Uterus (tissue), 4 donors: ENCODE results near the gene DDX59. TPM values are rescaled to one million over a fixed set of nuclear protein-coding genes. Genes with fewer than 3 reads are reported as not detected.

Experiments
- DNase-seq, 2 donors: peaks; one replicate each; pipeline ENCODE4 v3.0.0-alpha.2; 2019 to 2020
- H3K27ac ChIP-seq, 2 donors: fragments of 200-600 bp; sonication (generic); 1 replicate in 1 of 2; 2 replicates in 1 of 2; pipeline ENCODE4 v1.5.1; 2016 to 2018
- H3K27me3 ChIP-seq, 2 donors: fragments of 200-600 bp; sonication (generic); one replicate each; pipeline ENCODE4 v1.5.1; 2018 to 2019; ENCODE audit warnings: control low read depth in 1 of 2
- H3K36me3 ChIP-seq, 2 donors: fragments of 200-600 bp; sonication (generic); one replicate each; pipeline ENCODE4 v1.5.1; 2019; ENCODE audit warnings: control low read depth in 1 of 2
- H3K4me1 ChIP-seq, 2 donors: fragments of 200-600 bp; sonication (generic); one replicate each; pipeline ENCODE4 v1.5.1; 2018 to 2019; ENCODE audit warnings: control low read depth in 1 of 2
- H3K4me3 ChIP-seq, 2 donors: fragments of 200-600 bp; sonication (generic); 1 replicate in 1 of 2; 2 replicates in 1 of 2; pipeline ENCODE4 v1.5.1; 2018 to 2019; ENCODE audit warnings: mild to moderate bottlenecking in 1 of 2
- H3K9me3 ChIP-seq, 2 donors: fragments of 200-600 bp; sonication (generic); one replicate each; pipeline ENCODE4 v1.5.1; 2019; ENCODE audit warnings: control low read depth in 1 of 2
- CTCF ChIP-seq, 4 experiments: fragments of 200-600 bp in 2 of 4; fragments of 450-650 bp in 2 of 4; sonication (generic) in 2 of 4; IDR thresholded peaks; one replicate each; pipeline ENCODE4 v1.5.1; 2016 to 2019; ENCODE audit warnings: antibody characterized with exemption in 4 of 4, mild to moderate bottlenecking in 2 of 4, moderate library complexity in 1 of 4
- POLR2A ChIP-seq, 2 donors: fragments of 450-650 bp; IDR thresholded peaks; one replicate each; pipeline ENCODE4 v1.6.1; 2016; ENCODE audit warnings: antibody characterized with exemption in 2 of 2, mild to moderate bottlenecking in 1 of 2, moderate library complexity in 1 of 2
- intact Hi-C: fragments of 100-400 bp; cut with DNase I; formaldehyde crosslinking; loops from one replicate; pipeline ENCODE4 v1.15.1; 2023; ENCODE audit warnings: low total_unique reads
- total RNA-seq, 4 donors: library from RNA; depleted of rRNA in 3 of 4; stranded (reverse); fragments of >200 nt in 3 of 4; gene quantifications; one replicate each; pipeline versions ENCODE4 v1.1.0 to v1.2.4, GENCODE V29; 2014 to 2023
- donor health status: DM: yes; HTN: yes; CAD: no.

DDX59 gene
- total RNA-seq, 4 donors from 2014 or later: 8.2 to 30.5 (median 22.0) TPM

- no peaks in the 10 kb centered on the region for H3K36me3 ChIP-seq
- intact Hi-C loops: loop anchor here (10.0 kb wide), 1 partner anchor 175 kb away; no protein-coding TSS in a partner anchor
- H3K4me3 ChIP-seq: no peak overlapping the region
- no peaks in the 10 kb centered on the region for H3K9me3 ChIP-seq
- no peaks in the 10 kb centered on the region for H3K4me1 ChIP-seq
- H3K27ac ChIP-seq: no peak overlapping the region
- no peak for DNase-seq
- TF ChIP-seq POLR2A (IDR thresholded peaks at IDR 0.05) (no peak), CTCF (IDR thresholded peaks at IDR 0.05) (no peak)
- H3K27me3 ChIP-seq: no peaks in the 10 kb centered on the region
Observed at GRCh38 chr1:200629876-200630514, 39.7 kb downstream of the DDX59 start.

- Histone ChIP-seq H3K4me3 (no peak overlapping the region), H3K9me3 (no peaks in the 10 kb centered on the region), H3K4me1 (no peaks in the 10 kb centered on the region), H3K36me3 (no peaks in the 10 kb centered on the region), H3K27me3 (no peaks in the 10 kb centered on the region), H3K27ac (no peak overlapping the region)
- no peak for DNase-seq
- intact Hi-C loops: loop anchor here (10.0 kb wide), 1 partner anchor 176 kb away; no protein-coding TSS in a partner anchor
- TF ChIP-seq CTCF (IDR thresholded peaks at IDR 0.05) (no peak), POLR2A (IDR thresholded peaks at IDR 0.05) (no peak)
Observed at GRCh38 chr1:200628223-200628881, 41.4 kb downstream of the DDX59 start.

GRCh38 chr1:200627575-200628222 is 42.0 kb downstream of the DDX59 start:
- no peak overlapping the region for H3K27ac ChIP-seq
- H3K4me3 ChIP-seq: no peak overlapping the region
- no peaks in the 10 kb centered on the region for H3K9me3 ChIP-seq
- no peaks in the 10 kb centered on the region for H3K36me3 ChIP-seq
- no peak for DNase-seq
- H3K4me1 ChIP-seq: no peaks in the 10 kb centered on the region
- no peaks in the 10 kb centered on the region for H3K27me3 ChIP-seq
- intact Hi-C loops: loop anchor here (10.0 kb wide), 1 partner anchor 177 kb away; no protein-coding TSS in a partner anchor
- TF ChIP-seq CTCF (IDR thresholded peaks at IDR 0.05) (no peak), POLR2A (IDR thresholded peaks at IDR 0.05) (no peak)

- TF ChIP-seq CTCF (IDR thresholded peaks at IDR 0.05): no peak
- no peak for TF ChIP-seq POLR2A (IDR thresholded peaks at IDR 0.05)
- DNase-seq: no peak
- no peaks in the 10 kb centered on the region for H3K9me3 ChIP-seq
- H3K27me3 ChIP-seq: no peaks in the 10 kb centered on the region
- H3K4me1 ChIP-seq: no peaks in the 10 kb centered on the region
- intact Hi-C loops: loop anchor here (10.0 kb wide), 1 partner anchor 178 kb away; no protein-coding TSS in a partner anchor
- H3K27ac ChIP-seq: no peak overlapping the region
- H3K36me3 ChIP-seq: no peaks in the 10 kb centered on the region
- H3K4me3 ChIP-seq: no peak overlapping the region
Observed at GRCh38 chr1:200626853-200627534, 42.7 kb downstream of the DDX59 start.
